Measurements from ENCODE around the gene TLCD3B.

The TLCD3B gene

DNA sequence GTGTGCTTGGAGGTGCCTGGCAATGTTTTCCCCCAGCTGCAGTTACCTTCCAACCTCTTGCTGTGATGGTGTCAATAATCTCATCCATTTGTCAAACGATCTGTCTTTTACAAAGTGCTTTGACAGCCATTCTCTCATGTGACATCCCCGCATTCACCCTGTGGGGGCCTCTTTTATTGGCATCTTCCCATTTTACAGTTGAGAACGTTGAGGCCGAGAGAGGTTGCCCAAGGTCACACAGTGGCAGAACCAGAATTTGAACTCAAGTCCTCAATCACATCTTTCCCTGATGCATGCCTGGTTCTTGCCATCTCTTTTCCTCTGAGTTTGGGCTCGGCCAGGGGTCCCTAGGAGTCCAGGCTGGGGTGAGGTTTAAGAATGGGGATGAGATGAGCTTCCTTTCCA lies 55.9 kb downstream of the TLCD3B start:
- in situ Hi-C loops (cut with HindIII; ENCODE audit: low sequenced_read_pairs), result loop anchor here (10.0 kb wide), 1 partner anchor 170 kb away; the partner anchor contains the start of gene MAZ

Measured in endothelial cell of hepatic sinusoid (primary cell).